GM21619 (cell line): ENCODE data around the gene EXOC7.

Experiments
- ATAC-seq: cut with Tn5 transposase; IDR thresholded peaks from one replicate; pipeline ENCODE4 v1.9.1; 2021; ENCODE audit not compliant: unreplicated experiment

EXOC7 gene

GRCh38 chr17:76138234-76138895 lies 34.8 kb upstream of the EXOC7 start:
- ATAC-seq, result no peak

GRCh38 chr17:76137351-76138233 lies 34.0 kb upstream of the EXOC7 start:
- no peak for ATAC-seq

- ATAC-seq, result no peak
Observed at GRCh38 chr17:76137001-76137350, 33.4 kb upstream of the EXOC7 start.

GRCh38 chr17:76136276-76137000 lies 32.9 kb upstream of the EXOC7 start:
- ATAC-seq, result no peak

GRCh38 chr17:76135810-76136188 lies 32.2 kb upstream of the EXOC7 start:
- ATAC-seq, result no peak

- no peak for ATAC-seq
Observed at GRCh38 chr17:76134911-76135809, 31.6 kb upstream of the EXOC7 start.

GRCh38 chr17:76132574-76133338 lies 29.2 kb upstream of the EXOC7 start:
- no peak for ATAC-seq

GRCh38 chr17:76131692-76132573 lies 28.3 kb upstream of the EXOC7 start:
- ATAC-seq, result no peak

- no peak for ATAC-seq
Observed at GRCh38 chr17:76131051-76131691, 27.6 kb upstream of the EXOC7 start.

GRCh38 chr17:76130473-76130872 lies 26.9 kb upstream of the EXOC7 start:
- no peak for ATAC-seq

GRCh38 chr17:76125922-76126321 lies 22.3 kb upstream of the EXOC7 start:
- ATAC-seq, result no peak

GRCh38 chr17:76125391-76125675 lies 21.7 kb upstream of the EXOC7 start:
- no peak for ATAC-seq

GRCh38 chr17:76124582-76125390 lies 21.2 kb upstream of the EXOC7 start:
- no peak for ATAC-seq

GRCh38 chr17:76123749-76124581 lies 20.4 kb upstream of the EXOC7 start:
- no peak for ATAC-seq

GRCh38 chr17:76123191-76123499 lies 19.6 kb upstream of the EXOC7 start:
- no peak for ATAC-seq

- no peak for ATAC-seq
Observed at GRCh38 chr17:76122431-76123190, 19.0 kb upstream of the EXOC7 start.
